HEK293 (cell line): Measurements from ENCODE around the gene RING1.
A peak's percentile ranks its signal among the peaks of the same experiment; 100 is the strongest.

Experiments used
- ELK4 ChIP-seq: IDR thresholded peaks from 2 replicates; pipeline ENCODE4 v1.6.1; 2011; ENCODE audit warnings: mild to moderate bottlenecking, low read depth, low read length, borderline replicate concordance
- INSM2 ChIP-seq: fragments of 450-650 bp; formaldehyde crosslinking; IDR thresholded peaks from 2 replicates; pipeline ENCODE4 v1.5.1; 2016; ENCODE audit warnings: missing biosample characterization, missing genetic modification characterization
- KLF7 ChIP-seq: fragments of 450-650 bp; formaldehyde crosslinking; IDR thresholded peaks from 2 replicates; pipeline ENCODE4 v1.5.1; 2016; ENCODE audit warnings: missing biosample characterization, missing genetic modification characterization, borderline replicate concordance
- KLF8 ChIP-seq: fragments of 450-650 bp; formaldehyde crosslinking; IDR thresholded peaks from 2 replicates; pipeline ENCODE4 v1.5.1; 2016; ENCODE audit warnings: missing biosample characterization, missing genetic modification characterization
- PATZ1 ChIP-seq: fragments of 450-650 bp; formaldehyde crosslinking; IDR thresholded peaks from 2 replicates; pipeline ENCODE4 v1.5.1; 2016; ENCODE audit warnings: missing biosample characterization, missing genetic modification characterization
- REST ChIP-seq: fragments of 450-650 bp; formaldehyde crosslinking; IDR thresholded peaks from 2 replicates; pipeline ENCODE4 v1.5.1; 2016; ENCODE audit warnings: missing biosample characterization, missing genetic modification characterization
- TCF7L2 ChIP-seq: IDR thresholded peaks from 2 replicates; pipeline ENCODE4 v1.6.1; 2011; ENCODE audit warnings: low read depth, mild to moderate bottlenecking, inconsistent platforms, low read length, moderate library complexity, borderline replicate concordance
- ZBTB6 ChIP-seq: fragments of 450-650 bp; formaldehyde crosslinking; IDR thresholded peaks from 2 replicates; pipeline ENCODE4 v1.5.1; 2017; ENCODE audit warnings: missing biosample characterization, missing genetic modification characterization
- ZFHX2 ChIP-seq: fragments of 450-650 bp; formaldehyde crosslinking; conservative IDR thresholded peaks from 2 replicates; pipeline ENCODE4 v1.5.1; 2016; ENCODE audit warnings: missing biosample characterization, missing genetic modification characterization
- ZIC2 ChIP-seq: fragments of 450-650 bp; formaldehyde crosslinking; IDR thresholded peaks from 2 replicates; pipeline ENCODE4 v1.5.1; 2016; ENCODE audit warnings: missing biosample characterization, missing genetic modification characterization
- ZNF112 ChIP-seq: fragments of 450-650 bp; formaldehyde crosslinking; IDR thresholded peaks from 2 replicates; pipeline ENCODE4 v1.5.0; 2017; ENCODE audit warnings: missing biosample characterization, missing genetic modification characterization
- ZNF174 ChIP-seq: fragments of 450-650 bp; formaldehyde crosslinking; IDR thresholded peaks from 2 replicates; pipeline ENCODE4 v1.5.0; 2017; ENCODE audit warnings: missing biosample characterization, mild to moderate bottlenecking, missing genetic modification characterization
- ZNF18 ChIP-seq: fragments of 450-650 bp; formaldehyde crosslinking; IDR thresholded peaks from 2 replicates; pipeline ENCODE4 v1.5.1; 2016; ENCODE audit warnings: missing biosample characterization, missing genetic modification characterization
- ZNF221 ChIP-seq: fragments of 450-650 bp; formaldehyde crosslinking; IDR thresholded peaks from 2 replicates; pipeline ENCODE4 v1.5.1; 2017; ENCODE audit warnings: missing biosample characterization, missing genetic modification characterization, borderline replicate concordance
- ZNF266 ChIP-seq: fragments of 450-650 bp; formaldehyde crosslinking; IDR thresholded peaks from 2 replicates; pipeline ENCODE4 v1.5.1; 2016; ENCODE audit warnings: missing biosample characterization, missing genetic modification characterization, low read depth
- ZNF280D ChIP-seq: fragments of 450-650 bp; formaldehyde crosslinking; IDR thresholded peaks from 2 replicates; pipeline ENCODE4 v1.5.1; 2016; ENCODE audit warnings: missing biosample characterization, missing genetic modification characterization
- ZNF350 ChIP-seq: fragments of 450-650 bp; formaldehyde crosslinking; IDR thresholded peaks from 2 replicates; pipeline ENCODE4 v1.5.0; 2017; ENCODE audit warnings: missing biosample characterization, mild to moderate bottlenecking, missing genetic modification characterization
- ZNF37A ChIP-seq: fragments of 450-650 bp; IDR thresholded peaks from 2 replicates; pipeline ENCODE4 v1.5.1; 2018; ENCODE audit warnings: missing biosample characterization, missing genetic modification characterization
- ZNF571 ChIP-seq: fragments of 450-650 bp; formaldehyde crosslinking; IDR thresholded peaks from 2 replicates; pipeline ENCODE4 v1.5.0; 2017; ENCODE audit warnings: missing biosample characterization, missing genetic modification characterization
- ZNF623 ChIP-seq: fragments of 450-650 bp; formaldehyde crosslinking; IDR thresholded peaks from 2 replicates; pipeline ENCODE4 v1.5.1; 2016; ENCODE audit warnings: missing biosample characterization, missing genetic modification characterization
- ZNF626 ChIP-seq: fragments of 450-650 bp; sonication (Bioruptor Pico); formaldehyde crosslinking; IDR thresholded peaks from 2 replicates; pipeline ENCODE4 v1.5.1; 2018; ENCODE audit warnings: missing biosample characterization, missing genetic modification characterization, inconsistent platforms
- ZNF776 ChIP-seq: fragments of 450-650 bp; formaldehyde crosslinking; IDR thresholded peaks from 2 replicates; pipeline ENCODE4 v1.5.0; 2017; ENCODE audit warnings: missing biosample characterization, missing genetic modification characterization, borderline replicate concordance
- ZNF777 ChIP-seq: fragments of 450-650 bp; formaldehyde crosslinking; IDR thresholded peaks from 2 replicates; pipeline ENCODE4 v1.5.1; 2017; ENCODE audit warnings: missing biosample characterization, missing genetic modification characterization, borderline replicate concordance
- ZNF837 ChIP-seq: fragments of 450-650 bp; formaldehyde crosslinking; IDR thresholded peaks from 2 replicates; pipeline ENCODE4 v1.5.1; 2016; ENCODE audit warnings: missing biosample characterization, missing genetic modification characterization

RING1 gene

GRCh38 chr6:33247977-33248642 is 39.8 kb downstream of the RING1 start (continued):
- TF ChIP-seq ZNF18 (tag by site-specific recombination), result no peak
- no peak for TF ChIP-seq ZNF221
- TF ChIP-seq ZNF350 (tag by site-specific recombination), result no peak
- TF ChIP-seq ZNF37A, result no peak
- TF ChIP-seq ZNF777 (tag by site-specific recombination), result no peak
- TF ChIP-seq ZNF776 (tag by site-specific recombination), result no peak
- TF ChIP-seq PATZ1 (tag by site-specific recombination), result peak; percentile 47; the same call in 1 of the 2 replicates
- peak; percentile 38 for TF ChIP-seq ZFHX2 (tag by site-specific recombination)
- no peak for TF ChIP-seq KLF7
- TF ChIP-seq ELK4, result no peak
- no peak for TF ChIP-seq TCF7L2
- TF ChIP-seq ZNF112 (tag by site-specific recombination), result no peak
- TF ChIP-seq ZNF571 (tag by site-specific recombination), result no peak
- no peak for TF ChIP-seq ZNF266 (tag by site-specific recombination)
- TF ChIP-seq REST (tag by site-specific recombination), result no peak
- 0 out of 2 replicates have a peak, but pooled peaks have one; percentile 8 for TF ChIP-seq ZNF623 (tag by site-specific recombination)
- TF ChIP-seq ZNF626 (tag by site-specific recombination), result no peak
- no peak for TF ChIP-seq ZIC2
- peak; percentile 20; the same call in 1 of the 2 replicates for TF ChIP-seq KLF8
- TF ChIP-seq INSM2 (tag by site-specific recombination), result peak; percentile 18; the same call in 1 of the 2 replicates
- TF ChIP-seq ZBTB6 (tag by site-specific recombination), result no peak
- no peak for TF ChIP-seq ZNF280D (tag by site-specific recombination)
- TF ChIP-seq ZNF837 (tag by site-specific recombination), result no peak
- no peak for TF ChIP-seq ZNF174
